OCI-LY1 (cell line): ENCODE results near the gene IP6K3.

ENCODE experiments used
- CTCF ChIP-seq: fragments of 200-600 bp; sonication (generic), shearing (Covaris generic); IDR thresholded peaks from 2 replicates; pipeline ENCODE4 v1.5.1; 2017; ENCODE audit warnings: mild to moderate bottlenecking, antibody characterized with exemption, low read length, moderate library complexity, mixed read lengths
- EZH2 ChIP-seq: fragments of 200-600 bp; sonication (generic), shearing (Covaris generic); IDR thresholded peaks from 2 replicates; pipeline ENCODE4 v1.8.0; 2017; ENCODE audit warnings: borderline replicate concordance, mixed run types, mild to moderate bottlenecking, antibody characterized with exemption, low read length, moderate library complexity, mixed read lengths

DNA sequence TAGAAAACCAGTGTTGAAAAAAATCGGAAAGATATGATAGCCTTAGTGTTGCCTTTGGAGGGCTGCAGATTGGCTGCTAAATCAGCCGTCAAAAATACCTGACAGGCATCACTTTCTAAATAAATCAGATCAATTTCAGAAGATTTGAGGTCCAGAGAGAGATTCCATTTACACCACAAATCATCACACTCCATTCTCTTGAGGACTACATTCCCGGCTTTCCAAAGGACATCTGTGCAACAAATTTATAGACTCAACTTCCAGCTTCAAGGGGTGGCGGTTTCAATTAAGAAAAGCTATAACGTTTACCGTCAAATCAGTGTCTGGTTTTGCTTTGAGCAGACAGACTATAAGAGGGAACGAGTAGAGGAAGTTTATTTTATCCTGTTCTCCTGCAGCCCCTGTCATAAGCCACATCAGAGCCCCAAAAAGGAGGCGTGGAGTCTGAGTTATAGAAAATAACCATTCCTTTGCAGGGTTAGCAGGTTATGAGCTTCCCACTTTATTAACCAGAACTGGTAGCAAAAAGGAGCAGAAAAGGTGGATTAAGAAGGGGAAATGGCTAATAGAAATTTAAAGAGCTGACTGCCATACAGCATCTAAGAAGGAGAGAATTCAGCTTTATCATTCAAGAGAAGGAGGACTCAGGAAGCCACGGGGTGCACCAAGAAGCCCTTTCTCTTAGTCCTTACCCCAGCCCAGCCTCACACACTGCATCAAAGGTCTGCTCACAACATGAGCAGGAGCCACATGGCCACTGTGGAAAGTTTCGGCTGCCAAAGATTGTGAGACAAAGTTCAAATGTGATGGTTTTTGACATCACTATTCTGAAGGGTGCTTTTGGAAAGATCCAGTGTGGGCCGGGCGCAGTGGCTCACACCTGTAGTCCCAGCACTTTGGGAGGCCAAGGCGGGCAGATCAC lies 22.3 kb downstream of the IP6K3 start:
- TF ChIP-seq CTCF (no peak), EZH2 (no peak)
